Gastroesophageal sphincter (tissue), 2 donors: Measurements from ENCODE around the gene KRTAP16-1.

Source experiments
- EP300 ChIP-seq: sonication (generic); formaldehyde crosslinking; IDR thresholded peaks from one replicate; pipeline ENCODE4 v1.6.1; 2017; ENCODE audit warnings: antibody characterized with exemption, mild to moderate bottlenecking
- POLR2A ChIP-seq, 2 donors: fragments of 450-650 bp; IDR thresholded peaks; one replicate each; pipeline ENCODE4 v1.6.1; 2017; ENCODE audit warnings: antibody characterized with exemption in 2 of 2, mild to moderate bottlenecking in 2 of 2, moderate library complexity in 1 of 2

- TF ChIP-seq EP300, result no peak
- no peak for TF ChIP-seq POLR2A (IDR thresholded peaks at IDR 0.05)
These were observed 36.9 kb upstream of the KRTAP16-1 start for GRCh38 chr17:41345992-41346391.
